Common myeloid progenitor, CD34-positive (primary cell): Measurements from ENCODE around the gene PDS5B.

Source experiments
- CTCF ChIA-PET: fragments of 350-600 bp; sonication (Branson Sonifier 250); formaldehyde crosslinking; loops from one replicate; lab custom pipeline; 2021; ENCODE audit warnings: antibody characterized with exemption; lab: Charles Lee
- POLR2A ChIA-PET: fragments of 350-600 bp; sonication (Branson Sonifier 250); formaldehyde crosslinking; loops from one replicate; lab custom pipeline; 2021; ENCODE audit warnings: antibody characterized with exemption; lab: Charles Lee
- DNase-seq, 3 donors: peaks; one replicate each; pipeline versions ENCODE4 v3.0.0 to v3.0.0-alpha.2; 2013
- H3K27ac ChIP-seq, 2 experiments: 1 replicate in 1 of 2; 2 replicates in 1 of 2; pipeline ENCODE4 v1.7.0; 2013; ENCODE audit warnings: inconsistent platforms in 2 of 2, low read length in 2 of 2, mild to moderate bottlenecking in 2 of 2, low read depth in 1 of 2, moderate library complexity in 1 of 2; ENCODE audit not compliant: severe bottlenecking in 2 of 2, insufficient read depth in 1 of 2, poor library complexity in 1 of 2
- H3K27me3 ChIP-seq, 5 experiments: replicated peaks in 2 of 5; 1 replicate in 3 of 5; 2 replicates in 2 of 5; pipeline versions ENCODE4 v1.6.1 to v1.7.0; 2013; ENCODE audit warnings: low read length in 4 of 5, mild to moderate bottlenecking in 2 of 5, moderate library complexity in 2 of 5, inconsistent platforms in 1 of 5; ENCODE audit not compliant: insufficient read depth in 5 of 5, control insufficient read depth in 4 of 5
- H3K36me3 ChIP-seq, 4 experiments: 1 replicate in 2 of 4; 2 replicates in 2 of 4; pipeline versions ENCODE4 v1.6.1 to v1.7.0; 2013; ENCODE audit warnings: low read length in 3 of 4, control low read depth in 1 of 4, mild to moderate bottlenecking in 1 of 4; ENCODE audit not compliant: control insufficient read depth in 4 of 4, insufficient read depth in 4 of 4
- H3K4me1 ChIP-seq, 4 experiments: 1 replicate in 3 of 4; 2 replicates in 1 of 4; pipeline versions ENCODE4 v1.6.1 to v1.7.1; 2013; ENCODE audit warnings: low read length in 3 of 4, mild to moderate bottlenecking in 3 of 4, control low read depth in 1 of 4, inconsistent platforms in 1 of 4, moderate library complexity in 1 of 4; ENCODE audit not compliant: control insufficient read depth in 4 of 4, insufficient read depth in 4 of 4; ENCODE audit errors: control extremely low read depth in 1 of 4
- H3K4me3 ChIP-seq, 7 experiments: 1 replicate in 4 of 7; 2 replicates in 3 of 7; pipeline versions ENCODE4 v1.5.1 to v1.7.0; 2013; ENCODE audit warnings: mild to moderate bottlenecking in 7 of 7, low read length in 6 of 7, moderate library complexity in 6 of 7, inconsistent platforms in 2 of 7, low read depth in 2 of 7, control low read depth in 1 of 7; ENCODE audit not compliant: insufficient read depth in 4 of 7, control insufficient read depth in 1 of 7; ENCODE audit errors: extremely low read depth in 1 of 7
- H3K9me3 ChIP-seq, 5 experiments: 1 replicate in 4 of 5; 2 replicates in 1 of 5; pipeline versions ENCODE4 v1.6.1 to v1.7.1; 2013; ENCODE audit warnings: low read length in 4 of 5, mild to moderate bottlenecking in 2 of 5, inconsistent platforms in 1 of 5, low read depth in 1 of 5, moderate library complexity in 1 of 5; ENCODE audit not compliant: control insufficient read depth in 4 of 5, insufficient read depth in 2 of 5; ENCODE audit errors: control extremely low read depth in 1 of 5
- WGBS: methylation state at CpG from one replicate; pipeline ENCODE4 v1.1.5; 2013; ENCODE audit not compliant: insufficient coverage; 5-methylcytosine and 5-hydroxymethylcytosine counted together

PDS5B gene

DNA sequence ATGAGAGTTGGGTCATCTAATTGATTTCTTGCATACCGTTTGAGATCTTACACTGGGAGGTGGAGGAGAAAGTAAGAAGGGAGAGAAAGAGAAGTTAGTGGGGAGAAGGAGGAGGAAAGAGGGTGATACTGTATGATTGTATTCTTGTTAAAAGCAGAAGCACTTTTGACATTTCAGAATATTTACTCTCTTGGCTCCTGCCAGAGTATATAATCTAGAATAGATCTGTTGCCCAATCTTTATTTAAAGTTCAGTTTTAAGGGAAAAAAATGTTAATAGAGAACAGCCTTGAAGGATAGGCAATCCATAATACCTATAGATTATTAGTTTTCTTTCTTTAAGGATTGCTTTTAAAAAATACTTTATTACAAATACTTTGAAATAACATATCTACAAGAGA, 41.5 kb downstream of the PDS5B start:
- Histone ChIP-seq H3K27me3 (no peaks in the 10 kb centered on the region), H3K36me3 (peaks cover 0 to 2% (median 0%) of the 10 kb centered on the region in 4 experiments), H3K27ac (no peak overlapping the region), H3K9me3 (peaks cover 0 to 7% (median 5%) of the 10 kb centered on the region in 5 experiments), H3K4me1 (peaks cover 6 to 13% (median 10%) of the 10 kb centered on the region in 4 experiments), H3K4me3 (no peak overlapping the region)
- ChIA-PET CTCF (no interaction called here), POLR2A (no interaction called here)
- peak in 2 of 3 donors; percentile 21 to 42 for DNase-seq
- WGBS = 20% methylated on average over 1 of the region's 1 CpG

DNA sequence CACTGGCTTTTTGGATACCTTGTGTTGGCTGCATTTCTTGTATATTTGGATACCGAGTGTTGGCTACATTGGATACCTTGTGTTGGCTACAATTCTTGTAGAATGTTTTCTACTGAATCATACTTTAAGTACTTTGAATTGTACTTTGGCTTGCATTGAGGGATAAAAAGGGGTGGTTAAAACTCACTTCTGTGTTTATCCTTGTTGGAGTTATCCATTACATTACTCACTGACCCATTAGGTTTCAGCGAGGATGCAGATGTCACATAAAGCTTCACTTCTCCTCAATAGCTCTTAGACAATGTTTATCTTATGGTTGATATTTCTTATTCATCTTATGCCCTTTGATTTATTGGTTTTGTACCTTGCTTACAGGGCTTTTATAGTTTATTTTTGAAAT, 43.1 kb downstream of the PDS5B start:
- H3K27ac ChIP-seq = no peak overlapping the region
- peaks cover 10 to 21% (median 16%) of the 10 kb centered on the region in 4 experiments for H3K4me1 ChIP-seq
- no CpG with 5 or more reads among the region's 2 CpGs for WGBS
- H3K36me3 ChIP-seq = no peaks in the 10 kb centered on the region
- H3K9me3 ChIP-seq = no peaks in the 10 kb centered on the region
- no peak overlapping the region for H3K4me3 ChIP-seq
- CTCF ChIA-PET = interaction anchor here (1.1 kb wide), 2 partner anchors 8 to 14 kb away, joined by 3 to 4 read pairs; no protein-coding TSS in a partner anchor
- H3K27me3 ChIP-seq = no peaks in the 10 kb centered on the region
- POLR2A ChIA-PET = no interaction called here
- no peak for DNase-seq

DNA sequence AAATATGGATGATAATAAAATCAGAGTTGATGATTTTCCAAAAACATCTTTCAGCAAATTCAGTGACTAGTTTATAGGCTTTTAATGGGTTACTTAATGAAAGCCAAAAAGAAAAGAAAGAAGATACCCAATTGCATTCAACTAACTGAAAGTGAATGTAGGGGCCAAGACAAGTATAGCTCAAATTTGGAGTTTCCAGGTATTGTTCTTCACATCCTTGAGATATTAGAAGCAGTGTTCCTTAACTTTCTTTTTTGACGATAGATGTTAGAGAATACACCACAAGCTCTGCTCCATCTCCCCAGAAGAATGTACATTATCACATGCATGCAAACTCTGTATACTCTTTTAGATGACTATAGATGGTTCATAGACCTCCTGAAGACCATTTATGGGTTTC, 43.6 kb downstream of the PDS5B start:
- WGBS = no CpG with 5 or more reads among the region's 1 CpG
- CTCF ChIA-PET = interaction anchor here (1.1 kb wide), 2 partner anchors 8 to 14 kb away, joined by 3 to 4 read pairs; no protein-coding TSS in a partner anchor
- Histone ChIP-seq H3K4me3 (no peak overlapping the region), H3K9me3 (no peaks in the 10 kb centered on the region), H3K4me1 (peaks cover 10 to 22% (median 16%) of the 10 kb centered on the region in 4 experiments), H3K27ac (no peak overlapping the region), H3K27me3 (no peaks in the 10 kb centered on the region), H3K36me3 (no peaks in the 10 kb centered on the region)
- DNase-seq = no peak
- POLR2A ChIA-PET = no interaction called here

DNA sequence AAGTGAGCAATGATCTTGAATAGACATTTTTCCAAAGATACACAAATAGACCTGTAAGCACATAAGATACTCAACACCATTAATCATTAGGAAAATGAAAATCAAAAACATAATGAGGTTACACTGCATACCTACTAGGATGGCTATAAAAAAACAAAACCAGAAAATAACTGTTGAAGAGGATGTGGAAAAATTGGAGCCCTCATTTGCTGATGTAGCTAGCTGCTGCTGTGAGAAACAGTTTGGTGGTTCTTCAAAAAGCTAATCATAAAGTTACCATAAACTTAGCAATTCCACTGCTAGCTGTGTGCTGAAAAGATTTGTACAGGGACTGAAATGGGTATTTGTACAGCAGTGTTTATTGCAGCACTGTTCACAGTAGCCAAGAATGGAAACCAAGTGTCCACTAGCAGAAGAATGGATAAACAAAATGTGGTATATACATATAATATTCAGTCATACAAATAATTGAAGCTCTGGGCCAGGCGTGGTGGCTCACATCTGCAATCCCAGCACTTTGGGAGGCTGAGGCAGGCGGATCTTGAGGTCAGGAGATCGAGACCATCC, 46.2 kb downstream of the PDS5B start:
- no peak overlapping the region for H3K27ac ChIP-seq
- no peaks in the 10 kb centered on the region for H3K9me3 ChIP-seq
- peaks cover 8 to 19% (median 10%) of the 10 kb centered on the region in 4 experiments for H3K4me1 ChIP-seq
- WGBS = 100% methylated on average over 2 of the region's 3 CpGs
- POLR2A ChIA-PET = no interaction called here
- DNase-seq = no peak
- CTCF ChIA-PET = interaction anchor here (0.8 to 2.4 kb wide), 4 partner anchors 9 to 45 kb away, joined by 3 to 11 read pairs (median 4); no protein-coding TSS in a partner anchor
- H3K36me3 ChIP-seq = no peaks in the 10 kb centered on the region
- H3K27me3 ChIP-seq = no peaks in the 10 kb centered on the region
- H3K4me3 ChIP-seq = peak overlapping the region in 1 of 7 experiments; percentile 14

DNA sequence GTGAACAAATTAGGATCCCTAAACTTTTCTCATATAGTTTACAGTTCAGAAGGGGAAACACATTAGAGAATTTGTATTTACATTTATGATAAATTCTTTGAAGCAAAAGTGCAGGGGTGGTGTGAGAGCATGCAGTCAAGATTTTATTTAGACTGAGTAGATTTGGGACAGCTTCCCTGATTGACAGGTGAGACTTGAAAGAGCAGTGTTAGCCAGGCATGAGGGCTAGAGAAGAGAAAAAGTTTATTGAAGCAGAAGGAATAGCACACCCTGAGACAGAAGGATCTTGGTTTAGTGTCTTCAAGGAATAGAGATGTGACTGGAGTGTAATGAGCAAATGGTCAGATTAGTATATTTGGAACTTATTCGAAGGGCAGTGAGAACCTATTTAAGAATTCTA, 50.5 kb downstream of the PDS5B start:
- Histone ChIP-seq H3K4me1 (peaks cover 8 to 18% (median 11%) of the 10 kb centered on the region in 4 experiments), H3K27ac (no peak overlapping the region), H3K9me3 (no peaks in the 10 kb centered on the region), H3K27me3 (no peaks in the 10 kb centered on the region), H3K36me3 (no peaks in the 10 kb centered on the region), H3K4me3 (no peak overlapping the region)
- ChIA-PET POLR2A (no interaction called here), CTCF (interaction anchor here (1.0 to 3.5 kb wide), 7 partner anchors 9 to 54 kb away, joined by 3 to 31 read pairs (median 7); no protein-coding TSS in a partner anchor)
- no peak for DNase-seq
- 100% methylated on average over 1 of the region's 1 CpG for WGBS

DNA sequence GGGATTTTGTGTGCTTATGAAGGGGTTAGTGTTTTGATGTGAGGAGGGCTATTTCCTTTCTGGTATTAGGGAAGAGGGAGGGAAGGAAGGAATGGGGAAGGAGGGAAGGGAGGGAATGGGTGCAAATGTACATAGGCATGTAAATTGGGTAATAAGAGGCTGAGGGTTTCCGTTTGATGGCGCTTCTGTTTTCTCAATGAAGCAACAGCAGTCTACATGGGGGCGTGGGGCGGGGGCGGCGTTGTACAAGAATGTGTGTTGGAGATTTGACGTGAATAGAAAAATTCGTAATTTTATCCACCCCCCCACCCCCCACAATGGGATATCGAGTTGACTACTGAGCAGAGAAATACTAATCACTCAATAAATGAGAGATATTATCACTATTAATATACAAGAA, 52.5 kb downstream of the PDS5B start:
- DNase-seq = no peak
- H3K4me1 ChIP-seq = peaks cover 7 to 23% (median 17%) of the 10 kb centered on the region in 4 experiments
- 100% methylated on average over 1 of the region's 9 CpGs for WGBS
- no peak overlapping the region for H3K27ac ChIP-seq
- no peak overlapping the region for H3K4me3 ChIP-seq
- H3K36me3 ChIP-seq = no peaks in the 10 kb centered on the region
- H3K9me3 ChIP-seq = no peaks in the 10 kb centered on the region
- ChIA-PET POLR2A (no interaction called here), CTCF (interaction anchor here (1.9 to 3.5 kb wide), 3 partner anchors 46 to 53 kb away, joined by 5 to 31 read pairs (median 7); partner anchors contain the start of gene PDS5B)
- H3K27me3 ChIP-seq = no peaks in the 10 kb centered on the region

DNA sequence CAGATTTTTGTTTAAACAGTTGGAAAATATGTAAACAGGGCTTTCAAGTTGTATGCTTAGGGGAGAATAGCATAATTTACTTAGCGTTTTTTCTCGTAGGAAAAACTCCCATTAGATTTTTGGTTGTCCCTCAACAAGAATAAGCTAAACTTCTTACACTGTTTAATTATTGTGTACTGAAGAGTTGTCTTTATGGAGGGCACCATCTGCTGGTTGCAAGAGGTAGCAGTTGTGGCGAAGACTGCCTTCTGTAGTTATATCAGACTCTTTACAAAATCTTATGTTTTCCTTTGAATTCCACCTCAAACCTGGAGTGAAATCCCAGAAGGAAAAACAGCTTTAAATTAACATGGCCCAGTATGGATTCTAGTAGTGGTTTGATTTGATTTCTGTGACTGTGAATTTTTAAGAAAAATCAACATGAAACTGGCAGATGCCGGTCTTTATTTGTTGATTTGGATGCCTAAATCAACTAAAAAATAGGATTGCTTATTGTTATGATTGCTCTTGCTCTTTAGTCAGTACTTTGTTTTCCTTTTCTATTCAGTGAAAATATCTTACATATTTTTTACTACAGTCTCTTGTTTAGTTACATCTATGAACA, 53.4 kb downstream of the PDS5B start:
- POLR2A ChIA-PET = interaction anchor here (1.3 kb wide), 1 partner anchor 54 kb away, joined by 5 read pairs; the partner anchor contains the start of gene PDS5B
- Histone ChIP-seq H3K36me3 (no peaks in the 10 kb centered on the region), H3K4me1 (peaks cover 2 to 17% (median 12%) of the 10 kb centered on the region in 4 experiments), H3K9me3 (no peaks in the 10 kb centered on the region), H3K27me3 (no peaks in the 10 kb centered on the region), H3K27ac (no peak overlapping the region), H3K4me3 (no peak overlapping the region)
- CTCF ChIA-PET = interaction anchor here (0.8 to 4.5 kb wide), 15 partner anchors 9 to 260 kb away, joined by 3 to 45 read pairs (median 4); partner anchors contain the start of gene PDS5B
- DNase-seq = peak; percentile 75 to 81 (median 81)
- no CpG with 5 or more reads among the region's 4 CpGs for WGBS
